HG02970 (cell line): ENCODE results near the gene ASAP2.

ENCODE experiments used
- ATAC-seq: cut with Tn5 transposase; IDR thresholded peaks from one replicate; pipeline ENCODE4 v1.9.1; 2021; ENCODE audit warnings: mild to moderate bottlenecking, moderate library complexity, moderate number of reproducible peaks; ENCODE audit not compliant: unreplicated experiment, low FRiP score

The ASAP2 gene

GRCh38 chr2:9288233-9288632, 81.6 kb downstream of the ASAP2 start:
- no peak for ATAC-seq

GRCh38 chr2:9288681-9289338, 82.2 kb downstream of the ASAP2 start:
- ATAC-seq = no peak

GRCh38 chr2:9291331-9291730, 84.7 kb downstream of the ASAP2 start:
- no peak for ATAC-seq

GRCh38 chr2:9291866-9292265, 85.3 kb downstream of the ASAP2 start:
- no peak for ATAC-seq

- ATAC-seq = no peak
Observed at GRCh38 chr2:9292426-9292825, 85.8 kb downstream of the ASAP2 start.

- no peak for ATAC-seq
Observed at GRCh38 chr2:9294764-9295163, 88.2 kb downstream of the ASAP2 start.

GRCh38 chr2:9296559-9296958, 89.9 kb downstream of the ASAP2 start:
- no peak for ATAC-seq

- ATAC-seq = no peak
Observed at GRCh38 chr2:9297156-9297555, 90.5 kb downstream of the ASAP2 start.

GRCh38 chr2:9297807-9298206, 91.2 kb downstream of the ASAP2 start:
- ATAC-seq = no peak

- no peak for ATAC-seq
Observed at GRCh38 chr2:9298583-9298982, 92.0 kb downstream of the ASAP2 start.

- ATAC-seq = no peak
Observed at GRCh38 chr2:9299161-9300100, 92.8 kb downstream of the ASAP2 start.

GRCh38 chr2:9300214-9300613, 93.6 kb downstream of the ASAP2 start:
- ATAC-seq = no peak

GRCh38 chr2:9300829-9301453, 94.3 kb downstream of the ASAP2 start:
- ATAC-seq = no peak

GRCh38 chr2:9302755-9303154, 96.1 kb downstream of the ASAP2 start:
- ATAC-seq = no peak

- ATAC-seq = no peak
Observed at GRCh38 chr2:9303528-9304225, 97.1 kb downstream of the ASAP2 start.

- ATAC-seq = no peak
Observed at GRCh38 chr2:9306911-9307310, 100.3 kb downstream of the ASAP2 start.

- no peak for ATAC-seq
Observed at GRCh38 chr2:9307535-9307934, 100.9 kb downstream of the ASAP2 start.

- no peak for ATAC-seq
Observed at GRCh38 chr2:9308186-9308955, 101.8 kb downstream of the ASAP2 start.

GRCh38 chr2:9309147-9309546, 102.5 kb downstream of the ASAP2 start:
- ATAC-seq = no peak

- ATAC-seq = no peak
Observed at GRCh38 chr2:9310377-9310776, 103.8 kb downstream of the ASAP2 start.
